ENCODE measurements around the gene SCG5. TPM values are rescaled to one million over a fixed set of nuclear protein-coding genes. Genes with fewer than 3 reads are reported as not detected.
A peak's percentile ranks its signal among the peaks of the same experiment; 100 is the strongest.

SCG5 gene
- total RNA-seq, 1 experiment from 2014 or later: 23.9 TPM

- Mint-ChIP-seq H3K4me1 (peaks cover 9 to 13% of the 10 kb centered on the region in 2 experiments), H3K4me3 (no peak overlapping the region), H3K27ac (peak overlapping the region in 1 of 3 experiments; percentile 8; a peak in 1 of 7 replicates), H3K36me3 (ENCODE audit: insufficient read depth in 1 of 3, low read depth in 3 of 3) (0 out of 7 replicates have a peak, but pooled peaks cover 0 to 4% (median 0%) of the 10 kb centered on the region in 3 experiments), H3K27me3 (ENCODE audit: low read depth) (peaks cover 8% of the 10 kb centered on the region), H3K9me3 (peaks cover 3 to 7% of the 10 kb centered on the region in 2 experiments; a peak in 4 of 5 replicates)
- H3K9me3 ChIP-seq (ENCODE audit: control insufficient read depth, low read depth, low read length): no peaks in the 10 kb centered on the region
- no peaks in the 10 kb centered on the region for H3K79me2 ChIP-seq (ENCODE audit: insufficient read depth, low read length)
- no peak overlapping the region for H2BK5ac ChIP-seq (ENCODE audit: insufficient read length, low read length)
- no peak overlapping the region for H3K9ac ChIP-seq (ENCODE audit: extremely low read depth, insufficient read length, low read length)
- no peaks in the 10 kb centered on the region for H3K79me1 ChIP-seq (ENCODE audit: insufficient read depth, low read depth, low read length, poor library complexity, severe bottlenecking)
- H3K4me2 ChIP-seq (ENCODE audit: insufficient read depth, insufficient read length, low read length): no peak overlapping the region
- no peak overlapping the region for H4K5ac ChIP-seq (ENCODE audit: insufficient read length, low read depth, low read length)
- H2AFZ ChIP-seq (ENCODE audit: low read length): no peak overlapping the region
- no peak overlapping the region for H3K4ac ChIP-seq (ENCODE audit: low read depth, low read length)
- no peak overlapping the region for H3K18ac ChIP-seq (ENCODE audit: insufficient read length, low read depth, low read length)
- no peak for TF ChIP-seq CTCF (conservative IDR thresholded peaks at IDR 0.05)
- H2AK5ac ChIP-seq (ENCODE audit: insufficient read length, low read length): no peak overlapping the region
- H3K4me1 ChIP-seq (ENCODE audit: insufficient read depth, low read length): no peaks in the 10 kb centered on the region
- no peak overlapping the region for H3K23ac ChIP-seq (ENCODE audit: insufficient read length, low read depth, low read length)
- H2BK12ac ChIP-seq (ENCODE audit: insufficient read length, low read depth, low read length): no peak overlapping the region
- no peak for DNase-seq
- H4K20me1 ChIP-seq (ENCODE audit: control insufficient read depth, insufficient read depth, insufficient read length): no peaks in the 10 kb centered on the region
- H4K91ac ChIP-seq (ENCODE audit: insufficient read length, low read depth, low read length): no peak overlapping the region
- no peak overlapping the region for H2BK15ac ChIP-seq (ENCODE audit: low read depth, low read length)
- WGBS (ENCODE audit: extremely low coverage, insufficient read length, low lambda C conversion rate): no CpG with 5 or more reads among the region's 2 CpGs
- H4K8ac ChIP-seq (replicated peaks; ENCODE audit: insufficient read length, low read depth, low read length): no peak overlapping the region
- no peak overlapping the region for H3K56ac ChIP-seq (ENCODE audit: insufficient read length, low read depth, low read length)
- H3K14ac ChIP-seq (ENCODE audit: insufficient read depth, low read length): no peak overlapping the region
- no peaks in the 10 kb centered on the region for H3K23me2 ChIP-seq (ENCODE audit: insufficient read length, low read depth, low read length, poor library complexity, severe bottlenecking)
- H2BK120ac ChIP-seq (ENCODE audit: low read depth, low read length, poor library complexity, severe bottlenecking): no peak overlapping the region
- H3K27me3 ChIP-seq (ENCODE audit: insufficient read depth, low read length): no peaks in the 10 kb centered on the region; the same call in 1 of the 2 replicates
- no peak overlapping the region for H2BK20ac ChIP-seq (ENCODE audit: low read depth, low read length, poor library complexity, severe bottlenecking)
- no peak overlapping the region for H3K27ac ChIP-seq (ENCODE audit: insufficient read length, low read depth, low read length)
- H3T11ph ChIP-seq (ENCODE audit: low read length): no peak overlapping the region
These were observed 94.6 kb downstream of the SCG5 start for GRCh38 chr15:32735989-32736700.

All from H9 (cell line).